Upper lobe of left lung (tissue), 4 donors: ENCODE measurements around the gene SLIT1.

Source experiments
- CTCF ChIP-seq, 6 experiments: fragments of 450-650 bp in 4 of 6; fragments of 200-600 bp in 2 of 6; sonication (generic) in 2 of 6; IDR thresholded peaks; one replicate each; pipeline ENCODE4 v1.5.1; 2016 to 2019; ENCODE audit warnings: antibody characterized with exemption in 6 of 6
- EP300 ChIP-seq, 4 donors: sonication (generic); formaldehyde crosslinking; IDR thresholded peaks; one replicate each; pipeline ENCODE4 v1.5.1; 2017; ENCODE audit warnings: antibody characterized with exemption in 4 of 4, control low read depth in 2 of 4
- POLR2A ChIP-seq, 4 donors: fragments of 450-650 bp; IDR thresholded peaks; one replicate each; pipeline ENCODE4 v1.5.1; 2016 to 2017; ENCODE audit warnings: antibody characterized with exemption in 4 of 4, mild to moderate bottlenecking in 2 of 4
- POLR2AphosphoS5 ChIP-seq, 2 donors: sonication (generic); formaldehyde crosslinking; IDR thresholded peaks; one replicate each; pipeline ENCODE4 v1.5.1; 2017; ENCODE audit warnings: antibody characterized with exemption in 2 of 2

GRCh38 chr10:97204826-97205679 lies 19.3 kb upstream of the SLIT1 start:
- TF ChIP-seq CTCF (IDR thresholded peaks at IDR 0.05) (no peak), POLR2AphosphoS5 (IDR thresholded peaks at IDR 0.05) (no peak), EP300 (IDR thresholded peaks at IDR 0.05) (no peak), POLR2A (IDR thresholded peaks at IDR 0.05) (no peak)
